Osteoblast (primary cell): Measurements from ENCODE around the gene S1PR1. TPM values are rescaled to one million over a fixed set of nuclear protein-coding genes. Genes with fewer than 3 reads are reported as not detected.

Source experiments
- DNase-seq: peaks from one replicate; pipeline ENCODE4 v3.0.0; 2011; ENCODE audit warnings: low spot score, mixed read lengths; ENCODE audit not compliant: insufficient read length; ENCODE audit errors: missing footprints
- H2AFZ ChIP-seq: 2 replicates; pipeline ENCODE4 v1.6.0; 2011; ENCODE audit warnings: mild to moderate bottlenecking, low read length
- H3K27ac ChIP-seq: 2 replicates; pipeline ENCODE4 v1.5.1; 2011; ENCODE audit warnings: mild to moderate bottlenecking, low read depth, low read length, moderate library complexity
- H3K27me3 ChIP-seq: 2 replicates; pipeline ENCODE4 v1.6.0; 2012; ENCODE audit warnings: mild to moderate bottlenecking, control low read depth, inconsistent platforms, low read length, moderate library complexity; ENCODE audit not compliant: insufficient read depth
- H3K36me3 ChIP-seq: 2 replicates; pipeline ENCODE4 v1.5.1; 2011; ENCODE audit warnings: mild to moderate bottlenecking, low read length, control low read depth, moderate library complexity; ENCODE audit not compliant: insufficient read depth
- H3K4me1 ChIP-seq: 2 replicates; pipeline ENCODE4 v1.5.1; 2011; ENCODE audit warnings: mild to moderate bottlenecking, low read length, control low read depth, moderate library complexity; ENCODE audit not compliant: insufficient read depth
- H3K4me2 ChIP-seq: 2 replicates; pipeline ENCODE4 v1.6.0; 2011; ENCODE audit warnings: mild to moderate bottlenecking, low read length; ENCODE audit not compliant: insufficient read depth
- H3K4me3 ChIP-seq: fragments of 200-600 bp; sonication (generic); 3 replicates; pipeline ENCODE4 v1.5.1; 2012; ENCODE audit warnings: mild to moderate bottlenecking, low read length, inconsistent platforms; ENCODE audit not compliant: insufficient read depth
- H3K79me2 ChIP-seq: 2 replicates; pipeline ENCODE4 v1.6.0; 2012; ENCODE audit warnings: mild to moderate bottlenecking, low read length, control low read depth, inconsistent platforms; ENCODE audit not compliant: insufficient read depth
- H3K9me3 ChIP-seq: 2 replicates; pipeline ENCODE4 v1.5.1; 2011; ENCODE audit warnings: low read depth, low read length, control low read depth
- H4K20me1 ChIP-seq: 2 replicates; pipeline ENCODE4 v1.6.0; 2012; ENCODE audit warnings: mild to moderate bottlenecking, low read length, control low read depth; ENCODE audit not compliant: insufficient read depth
- total RNA-seq: library from RNA; depleted of rRNA; stranded (reverse); fragments of >200 nt; gene quantifications from 2 replicates; pipeline ENCODE4 v1.2.3, GENCODE V29; 2012
- TF ChIP-seq, protein P1 (sequence below): IDR thresholded peaks from 2 replicates; pipeline ENCODE4 v1.5.1; 2011; ENCODE audit warnings: mild to moderate bottlenecking, low read depth, low read length, moderate library complexity; ENCODE audit errors: extremely low read depth

The S1PR1 gene
- total RNA-seq, 1 donor, result 25.7 TPM

DNA sequence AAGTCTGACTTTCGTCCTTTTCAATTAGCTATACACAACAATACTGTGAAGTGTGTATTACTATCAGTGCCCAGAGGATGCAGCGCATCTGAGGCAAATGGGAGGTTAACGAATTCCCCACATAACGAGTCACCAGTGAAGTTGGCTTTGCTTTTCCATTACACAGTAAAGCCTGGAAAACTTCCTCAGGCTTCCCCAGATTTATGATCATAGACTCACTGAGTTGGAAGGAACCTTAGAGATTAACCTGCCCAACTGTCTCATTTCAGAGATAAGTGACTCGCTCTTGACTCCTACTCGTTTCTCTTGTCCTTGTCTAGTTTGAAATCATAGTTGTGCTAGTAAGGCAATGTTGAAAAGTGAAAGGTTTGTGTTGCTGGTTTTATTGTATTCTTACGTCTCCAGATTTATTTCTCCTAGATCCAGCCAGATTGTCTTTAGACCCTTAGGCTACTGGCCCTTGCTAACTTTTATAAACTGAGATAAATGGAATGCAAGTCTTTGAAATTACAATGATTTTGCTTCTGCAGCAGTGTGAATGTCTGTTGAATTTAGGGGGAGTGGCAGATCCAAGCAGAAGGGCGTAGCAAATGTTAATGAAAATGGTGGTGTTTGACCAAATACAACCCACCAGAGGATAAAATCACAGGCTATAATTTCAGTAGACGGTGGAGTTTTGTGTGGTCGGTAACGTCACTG lies 17.3 kb downstream of the S1PR1 start:
- Histone ChIP-seq H2AFZ (no peak overlapping the region), H3K27me3 (no peaks in the 10 kb centered on the region), H3K4me3 (peak overlapping the region; percentile 30), H3K4me1 (peaks cover 21% of the 10 kb centered on the region), H3K36me3 (no peaks in the 10 kb centered on the region), H3K4me2 (peak overlapping the region; percentile 70), H3K79me2 (no peaks in the 10 kb centered on the region), H4K20me1 (no peaks in the 10 kb centered on the region), H3K27ac (peak overlapping the region; percentile 53), H3K9me3 (no peaks in the 10 kb centered on the region)
- peak; percentile 11 for DNase-seq
- TF ChIP-seq, protein P1, sequence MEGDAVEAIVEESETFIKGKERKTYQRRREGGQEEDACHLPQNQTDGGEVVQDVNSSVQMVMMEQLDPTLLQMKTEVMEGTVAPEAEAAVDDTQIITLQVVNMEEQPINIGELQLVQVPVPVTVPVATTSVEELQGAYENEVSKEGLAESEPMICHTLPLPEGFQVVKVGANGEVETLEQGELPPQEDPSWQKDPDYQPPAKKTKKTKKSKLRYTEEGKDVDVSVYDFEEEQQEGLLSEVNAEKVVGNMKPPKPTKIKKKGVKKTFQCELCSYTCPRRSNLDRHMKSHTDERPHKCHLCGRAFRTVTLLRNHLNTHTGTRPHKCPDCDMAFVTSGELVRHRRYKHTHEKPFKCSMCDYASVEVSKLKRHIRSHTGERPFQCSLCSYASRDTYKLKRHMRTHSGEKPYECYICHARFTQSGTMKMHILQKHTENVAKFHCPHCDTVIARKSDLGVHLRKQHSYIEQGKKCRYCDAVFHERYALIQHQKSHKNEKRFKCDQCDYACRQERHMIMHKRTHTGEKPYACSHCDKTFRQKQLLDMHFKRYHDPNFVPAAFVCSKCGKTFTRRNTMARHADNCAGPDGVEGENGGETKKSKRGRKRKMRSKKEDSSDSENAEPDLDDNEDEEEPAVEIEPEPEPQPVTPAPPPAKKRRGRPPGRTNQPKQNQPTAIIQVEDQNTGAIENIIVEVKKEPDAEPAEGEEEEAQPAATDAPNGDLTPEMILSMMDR, result no peak

DNA sequence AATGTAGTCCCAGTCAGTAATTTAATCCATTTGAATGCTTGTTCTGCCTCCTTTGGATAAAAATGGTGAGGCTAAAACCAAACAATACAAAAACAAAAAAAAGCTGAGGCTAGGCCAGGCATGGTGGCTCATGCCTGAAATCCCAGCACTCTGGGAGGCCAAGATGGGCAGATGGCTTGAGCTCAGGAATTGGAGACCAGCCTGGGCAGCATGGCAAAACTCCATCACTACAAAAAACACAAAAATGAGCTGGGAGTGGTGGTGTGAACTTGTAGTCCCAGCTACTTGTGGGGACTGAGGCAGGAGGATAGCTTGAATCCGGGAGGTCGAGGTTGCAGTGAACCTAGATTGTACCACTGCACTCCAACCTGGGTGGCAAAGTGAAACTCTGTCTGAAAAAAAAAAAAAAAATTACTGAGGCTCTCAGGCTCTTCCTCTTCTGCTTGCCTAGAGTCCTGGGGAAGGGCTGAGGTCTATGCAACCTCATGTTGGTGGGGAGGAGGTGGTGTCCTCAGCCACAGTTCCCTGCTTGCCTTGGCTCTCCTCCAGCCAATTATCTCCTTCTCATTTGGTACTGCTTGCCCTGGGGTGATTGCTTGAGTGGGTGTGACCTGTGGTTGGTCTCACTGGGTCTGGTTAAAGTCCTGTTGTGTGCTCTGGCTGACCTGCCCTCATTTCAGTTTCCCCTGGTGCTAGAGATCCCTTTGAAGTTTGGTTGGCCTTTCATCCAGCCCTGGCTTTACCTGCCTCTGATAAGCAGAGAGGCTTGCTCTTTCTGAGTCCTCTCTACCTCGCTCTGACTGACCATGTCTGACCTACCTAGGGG lies 20.9 kb downstream of the S1PR1 start:
- Histone ChIP-seq H3K4me3 (no peak overlapping the region), H3K4me1 (peaks cover 31% of the 10 kb centered on the region), H3K4me2 (no peak overlapping the region), H3K36me3 (no peaks in the 10 kb centered on the region), H4K20me1 (no peaks in the 10 kb centered on the region), H3K9me3 (no peaks in the 10 kb centered on the region), H3K79me2 (no peaks in the 10 kb centered on the region), H3K27me3 (no peaks in the 10 kb centered on the region), H3K27ac (no peak overlapping the region), H2AFZ (no peak overlapping the region)
- DNase-seq, result no peak
- TF ChIP-seq, protein P1, result no peak

DNA sequence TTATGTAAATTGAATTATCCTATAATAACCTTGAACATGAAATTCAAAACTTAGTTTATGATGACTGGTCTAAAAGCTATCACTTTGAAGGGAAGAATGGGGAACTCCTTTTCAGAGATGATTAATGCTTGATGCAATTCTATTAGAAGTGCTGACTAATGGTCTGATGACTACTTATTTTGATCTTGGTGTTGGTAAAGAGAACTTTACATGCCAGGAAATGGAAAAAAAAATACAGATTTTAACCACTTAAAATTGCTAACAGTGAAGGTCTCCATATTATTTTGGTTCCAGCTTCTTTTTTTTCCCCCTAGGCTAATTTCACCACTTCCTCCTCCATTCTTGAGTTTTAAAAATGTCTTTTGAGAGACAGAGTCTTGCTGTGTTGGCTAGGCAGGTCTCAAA lies 22.9 kb downstream of the S1PR1 start:
- Histone ChIP-seq H3K36me3 (no peaks in the 10 kb centered on the region), H4K20me1 (no peaks in the 10 kb centered on the region), H3K9me3 (no peaks in the 10 kb centered on the region), H3K4me2 (peak overlapping the region; percentile 36), H2AFZ (peak overlapping the region; percentile 12), H3K4me3 (no peak overlapping the region), H3K27ac (peak overlapping the region; percentile 79), H3K27me3 (no peaks in the 10 kb centered on the region), H3K79me2 (no peaks in the 10 kb centered on the region), H3K4me1 (peaks cover 31% of the 10 kb centered on the region)
- DNase-seq, result peak; percentile 61
- TF ChIP-seq, protein P1, result no peak
